ENCODE results near the gene KRTAP19-6.

Gene KRTAP19-6, protein sequence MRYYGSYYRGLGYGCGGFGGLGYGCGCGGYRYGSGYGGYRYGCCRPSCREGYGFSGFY

DNA sequence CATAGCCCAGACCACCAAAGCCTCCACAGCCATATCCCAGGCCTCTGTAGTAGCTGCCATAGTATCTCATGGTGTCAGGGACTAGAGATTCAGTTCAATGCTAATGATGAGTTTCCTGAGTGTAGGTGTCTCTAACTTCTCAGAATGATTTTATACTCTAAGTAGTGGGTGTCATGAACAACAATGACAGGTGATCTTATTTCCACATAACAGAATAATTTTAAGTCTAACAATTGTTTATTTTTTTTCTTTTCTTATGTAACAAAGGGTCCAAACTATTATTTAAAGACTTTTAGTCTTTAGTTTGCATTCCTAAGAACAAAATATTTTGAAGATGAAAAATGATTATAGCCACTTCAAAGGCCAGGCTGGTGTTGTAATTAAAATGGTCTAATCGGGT lies at the start of gene KRTAP19-6:
Gene KRTAP19-6, minus strand, starts transcription at position 101 of the 400 bp plus-strand sequence. Its CDS starts 31 bp downstream, at position 70.
- no peaks in the 10 kb centered on the region for H3K36me3 ChIP-seq (ENCODE audit: control insufficient read depth in 5 of 5, insufficient read depth in 5 of 5, low read length in 5 of 5)
- no peak within 1 kb of the TSS for H3K4me3 ChIP-seq (ENCODE audit: low read depth in 1 of 5, low read length in 5 of 5)
- no peak within 1 kb of the TSS for H3K9ac ChIP-seq (ENCODE audit: low read length in 5 of 5)
- no peak within 1 kb of the TSS for H3K27ac ChIP-seq (ENCODE audit: low read depth, low read length)
- no peaks in the 10 kb centered on the region for H3K27me3 ChIP-seq (ENCODE audit: control insufficient read depth in 5 of 5, insufficient read depth in 4 of 5, low read length in 5 of 5)
- H3K4me1 ChIP-seq (ENCODE audit: control insufficient read depth in 5 of 5, insufficient read depth in 5 of 5, low read length in 5 of 5): no peaks in the 10 kb centered on the region
- no peaks in the 10 kb centered on the region for H3K9me3 ChIP-seq (ENCODE audit: control insufficient read depth in 5 of 5, low read length in 5 of 5)

- Histone ChIP-seq H3K9ac (ENCODE audit: low read length in 5 of 5) (no peak within 1 kb of the TSS), H3K9me3 (ENCODE audit: control insufficient read depth in 5 of 5, low read length in 5 of 5) (peaks cover 0 to 2% (median 0%) of the 10 kb centered on the region in 5 donors), H3K4me1 (ENCODE audit: control insufficient read depth in 5 of 5, insufficient read depth in 5 of 5, low read length in 5 of 5) (no peaks in the 10 kb centered on the region), H3K4me3 (ENCODE audit: low read depth in 1 of 5, low read length in 5 of 5) (no peak within 1 kb of the TSS), H3K27me3 (ENCODE audit: control insufficient read depth in 5 of 5, insufficient read depth in 4 of 5, low read length in 5 of 5) (no peaks in the 10 kb centered on the region), H3K36me3 (ENCODE audit: control insufficient read depth in 5 of 5, insufficient read depth in 5 of 5, low read length in 5 of 5) (no peaks in the 10 kb centered on the region), H3K27ac (ENCODE audit: low read depth, low read length) (no peak within 1 kb of the TSS)
Observed at GRCh38 chr21:30590297-30590696, 48.6 kb upstream of the KRTAP19-6 start, which contains the start of gene KRTAP22-2. KRTAP22-2 (minus strand) TSS chr21:30590397.

GRCh38 chr21:30582870-30583269 lies 41.2 kb upstream of the KRTAP19-6 start:
- H3K9ac ChIP-seq (ENCODE audit: low read length in 5 of 5): no peak overlapping the region
- peaks cover 0 to 4% (median 0%) of the 10 kb centered on the region in 5 donors for H3K9me3 ChIP-seq (ENCODE audit: control insufficient read depth in 5 of 5, low read length in 5 of 5)
- no peaks in the 10 kb centered on the region for H3K36me3 ChIP-seq (ENCODE audit: control insufficient read depth in 5 of 5, insufficient read depth in 5 of 5, low read length in 5 of 5)
- H3K4me3 ChIP-seq (ENCODE audit: low read depth in 1 of 5, low read length in 5 of 5): no peak overlapping the region
- H3K27ac ChIP-seq (ENCODE audit: low read depth, low read length): no peak overlapping the region
- H3K27me3 ChIP-seq (ENCODE audit: control insufficient read depth in 5 of 5, insufficient read depth in 4 of 5, low read length in 5 of 5): no peaks in the 10 kb centered on the region
- H3K4me1 ChIP-seq (ENCODE audit: control insufficient read depth in 5 of 5, insufficient read depth in 5 of 5, low read length in 5 of 5): no peaks in the 10 kb centered on the region

DNA sequence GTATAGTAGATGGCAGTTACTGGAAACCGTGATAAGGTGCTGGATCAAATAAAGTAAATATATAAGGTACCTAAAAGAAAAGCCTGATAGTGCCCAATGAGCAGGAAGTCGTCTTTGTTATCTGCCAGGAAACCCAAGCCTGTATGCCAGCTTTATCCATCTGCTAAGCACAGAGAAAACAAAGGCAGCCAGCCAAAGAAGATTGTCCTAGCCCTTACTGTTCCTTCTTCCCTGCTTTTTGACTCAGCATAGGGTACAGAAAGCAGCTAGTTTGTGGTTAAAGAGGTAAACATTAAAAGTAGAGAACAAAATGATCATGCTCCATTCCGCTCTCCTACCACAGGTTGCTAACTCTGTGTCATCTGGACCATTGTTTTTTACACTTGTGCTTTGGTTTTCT lies 38.5 kb upstream of the KRTAP19-6 start:
- H3K9me3 ChIP-seq (ENCODE audit: control insufficient read depth in 5 of 5, low read length in 5 of 5): peaks cover 0 to 4% (median 0%) of the 10 kb centered on the region in 5 donors
- H3K36me3 ChIP-seq (ENCODE audit: control insufficient read depth in 5 of 5, insufficient read depth in 5 of 5, low read length in 5 of 5): no peaks in the 10 kb centered on the region
- no peak overlapping the region for H3K4me3 ChIP-seq (ENCODE audit: low read depth in 1 of 5, low read length in 5 of 5)
- H3K27me3 ChIP-seq (ENCODE audit: control insufficient read depth in 5 of 5, insufficient read depth in 4 of 5, low read length in 5 of 5): no peaks in the 10 kb centered on the region
- no peaks in the 10 kb centered on the region for H3K4me1 ChIP-seq (ENCODE audit: control insufficient read depth in 5 of 5, insufficient read depth in 5 of 5, low read length in 5 of 5)
- no peak overlapping the region for H3K27ac ChIP-seq (ENCODE audit: low read depth, low read length)
- H3K9ac ChIP-seq (ENCODE audit: low read length in 5 of 5): no peak overlapping the region

- Histone ChIP-seq H3K4me3 (ENCODE audit: low read depth in 1 of 5, low read length in 5 of 5) (no peak overlapping the region), H3K9me3 (ENCODE audit: control insufficient read depth in 5 of 5, low read length in 5 of 5) (no peaks in the 10 kb centered on the region), H3K27ac (ENCODE audit: low read depth, low read length) (no peak overlapping the region), H3K36me3 (ENCODE audit: control insufficient read depth in 5 of 5, insufficient read depth in 5 of 5, low read length in 5 of 5) (no peaks in the 10 kb centered on the region), H3K27me3 (ENCODE audit: control insufficient read depth in 5 of 5, insufficient read depth in 4 of 5, low read length in 5 of 5) (no peaks in the 10 kb centered on the region), H3K9ac (ENCODE audit: low read length in 5 of 5) (no peak overlapping the region), H3K4me1 (ENCODE audit: control insufficient read depth in 5 of 5, insufficient read depth in 5 of 5, low read length in 5 of 5) (no peaks in the 10 kb centered on the region)
Observed at GRCh38 chr21:30579346-30579745, 37.7 kb upstream of the KRTAP19-6 start.

DNA sequence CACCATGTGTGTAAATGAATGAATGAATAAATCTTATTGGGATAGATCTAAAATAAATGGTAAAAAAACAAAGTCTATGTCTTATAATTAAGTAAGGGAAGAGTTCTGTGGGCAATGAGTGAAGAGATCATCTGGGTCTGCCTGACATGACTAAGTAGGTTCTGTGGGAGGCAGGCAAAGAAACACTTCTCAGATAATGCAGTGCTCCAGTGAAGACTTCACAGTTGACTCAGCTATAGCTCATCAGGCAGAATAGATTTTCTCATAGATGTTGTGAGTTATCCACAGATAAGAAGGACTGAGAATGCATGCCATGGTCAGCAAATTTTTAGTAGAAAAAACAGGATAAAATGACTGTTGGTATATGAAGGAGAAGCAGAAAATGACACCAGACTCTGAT lies 36.1 kb upstream of the KRTAP19-6 start:
- Histone ChIP-seq H3K4me1 (ENCODE audit: control insufficient read depth in 5 of 5, insufficient read depth in 5 of 5, low read length in 5 of 5) (no peaks in the 10 kb centered on the region), H3K9ac (ENCODE audit: low read length in 5 of 5) (no peak overlapping the region), H3K4me3 (ENCODE audit: low read depth in 1 of 5, low read length in 5 of 5) (no peak overlapping the region), H3K27me3 (ENCODE audit: control insufficient read depth in 5 of 5, insufficient read depth in 4 of 5, low read length in 5 of 5) (no peaks in the 10 kb centered on the region), H3K27ac (ENCODE audit: low read depth, low read length) (no peak overlapping the region), H3K9me3 (ENCODE audit: control insufficient read depth in 5 of 5, low read length in 5 of 5) (no peaks in the 10 kb centered on the region), H3K36me3 (ENCODE audit: control insufficient read depth in 5 of 5, insufficient read depth in 5 of 5, low read length in 5 of 5) (no peaks in the 10 kb centered on the region)

GRCh38 chr21:30567617-30568016 lies 26.0 kb upstream of the KRTAP19-6 start:
- no peaks in the 10 kb centered on the region for H3K36me3 ChIP-seq (ENCODE audit: control insufficient read depth in 5 of 5, insufficient read depth in 5 of 5, low read length in 5 of 5)
- no peak overlapping the region for H3K9ac ChIP-seq (ENCODE audit: low read length in 5 of 5)
- H3K27ac ChIP-seq (ENCODE audit: low read depth, low read length): no peak overlapping the region
- H3K27me3 ChIP-seq (ENCODE audit: control insufficient read depth in 5 of 5, insufficient read depth in 4 of 5, low read length in 5 of 5): no peaks in the 10 kb centered on the region
- no peak overlapping the region for H3K4me3 ChIP-seq (ENCODE audit: low read depth in 1 of 5, low read length in 5 of 5)
- H3K9me3 ChIP-seq (ENCODE audit: control insufficient read depth in 5 of 5, low read length in 5 of 5): no peaks in the 10 kb centered on the region
- no peaks in the 10 kb centered on the region for H3K4me1 ChIP-seq (ENCODE audit: control insufficient read depth in 5 of 5, insufficient read depth in 5 of 5, low read length in 5 of 5)

DNA sequence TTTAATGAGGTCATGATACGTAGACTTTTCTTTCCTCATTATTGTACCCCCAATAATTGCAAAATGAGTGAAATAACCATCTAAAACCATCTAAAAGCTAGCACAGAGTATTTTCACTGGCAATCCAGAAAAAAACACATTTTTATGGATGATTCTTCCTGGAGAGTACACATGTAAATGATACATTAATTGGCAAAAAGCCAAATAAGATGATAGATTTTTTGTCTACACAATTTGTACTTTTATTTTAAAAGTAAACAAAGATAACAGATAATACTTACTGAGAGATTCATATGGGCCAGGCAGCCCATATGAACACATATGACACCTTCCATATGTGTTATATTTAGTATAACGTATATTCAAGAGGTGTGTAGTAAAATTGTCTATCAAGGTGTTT lies 22.0 kb upstream of the KRTAP19-6 start:
- Histone ChIP-seq H3K27ac (ENCODE audit: low read depth, low read length) (no peak overlapping the region), H3K27me3 (ENCODE audit: control insufficient read depth in 5 of 5, insufficient read depth in 4 of 5, low read length in 5 of 5) (no peaks in the 10 kb centered on the region), H3K36me3 (ENCODE audit: control insufficient read depth in 5 of 5, insufficient read depth in 5 of 5, low read length in 5 of 5) (no peaks in the 10 kb centered on the region), H3K9me3 (ENCODE audit: control insufficient read depth in 5 of 5, low read length in 5 of 5) (no peaks in the 10 kb centered on the region), H3K9ac (ENCODE audit: low read length in 5 of 5) (no peak overlapping the region), H3K4me1 (ENCODE audit: control insufficient read depth in 5 of 5, insufficient read depth in 5 of 5, low read length in 5 of 5) (no peaks in the 10 kb centered on the region), H3K4me3 (ENCODE audit: low read depth in 1 of 5, low read length in 5 of 5) (no peak overlapping the region)

GRCh38 chr21:30563072-30563471 lies 21.4 kb upstream of the KRTAP19-6 start:
- Histone ChIP-seq H3K9ac (ENCODE audit: low read length in 5 of 5) (no peak overlapping the region), H3K36me3 (ENCODE audit: control insufficient read depth in 5 of 5, insufficient read depth in 5 of 5, low read length in 5 of 5) (no peaks in the 10 kb centered on the region), H3K4me3 (ENCODE audit: low read depth in 1 of 5, low read length in 5 of 5) (no peak overlapping the region), H3K9me3 (ENCODE audit: control insufficient read depth in 5 of 5, low read length in 5 of 5) (no peaks in the 10 kb centered on the region), H3K27me3 (ENCODE audit: control insufficient read depth in 5 of 5, insufficient read depth in 4 of 5, low read length in 5 of 5) (no peaks in the 10 kb centered on the region), H3K27ac (ENCODE audit: low read depth, low read length) (no peak overlapping the region), H3K4me1 (ENCODE audit: control insufficient read depth in 5 of 5, insufficient read depth in 5 of 5, low read length in 5 of 5) (no peaks in the 10 kb centered on the region)

DNA sequence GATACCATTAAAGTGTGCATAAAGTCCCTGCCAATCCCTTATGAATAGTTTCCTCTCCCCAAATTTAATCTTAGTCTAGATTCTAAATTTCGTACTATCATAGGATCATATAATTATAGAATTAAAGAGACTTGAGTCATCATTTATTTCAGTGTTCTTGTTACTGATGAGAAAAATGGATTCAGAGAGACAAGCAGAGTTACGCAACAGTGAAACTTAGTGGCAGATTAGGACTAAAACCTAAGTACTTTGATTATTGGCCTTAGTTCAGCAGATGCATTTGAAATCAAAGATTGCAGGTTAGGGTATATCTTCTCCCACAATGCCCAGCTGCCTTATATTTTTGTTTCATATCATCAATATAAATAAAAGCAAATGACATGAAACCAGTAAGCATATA lies 20.3 kb upstream of the KRTAP19-6 start:
- H3K9me3 ChIP-seq (ENCODE audit: control insufficient read depth in 5 of 5, low read length in 5 of 5): no peaks in the 10 kb centered on the region
- H3K27ac ChIP-seq (ENCODE audit: low read depth, low read length): no peak overlapping the region
- H3K4me1 ChIP-seq (ENCODE audit: control insufficient read depth in 5 of 5, insufficient read depth in 5 of 5, low read length in 5 of 5): no peaks in the 10 kb centered on the region
- H3K9ac ChIP-seq (ENCODE audit: low read length in 5 of 5): no peak overlapping the region
- H3K27me3 ChIP-seq (ENCODE audit: control insufficient read depth in 5 of 5, insufficient read depth in 4 of 5, low read length in 5 of 5): no peaks in the 10 kb centered on the region
- no peaks in the 10 kb centered on the region for H3K36me3 ChIP-seq (ENCODE audit: control insufficient read depth in 5 of 5, insufficient read depth in 5 of 5, low read length in 5 of 5)
- H3K4me3 ChIP-seq (ENCODE audit: low read depth in 1 of 5, low read length in 5 of 5): no peak overlapping the region
